NCI-H1092 treated with DMSO at 0.1 percent for 48 hours (cell line): ENCODE data around the gene RPP30.

Experiments used
- DNase-seq: peaks from one replicate; lab custom pipeline; 2025; lab: John Stamatoyannopoulos, UW

The RPP30 gene

GRCh38 chr10:90871766-90872647 lies at the start of gene RPP30:
Gene RPP30 (plus strand): TSS chr10:90871974. CDS start chr10:90871987, 13 bp downstream.
- DNase-seq: peak; percentile 67

DNA sequence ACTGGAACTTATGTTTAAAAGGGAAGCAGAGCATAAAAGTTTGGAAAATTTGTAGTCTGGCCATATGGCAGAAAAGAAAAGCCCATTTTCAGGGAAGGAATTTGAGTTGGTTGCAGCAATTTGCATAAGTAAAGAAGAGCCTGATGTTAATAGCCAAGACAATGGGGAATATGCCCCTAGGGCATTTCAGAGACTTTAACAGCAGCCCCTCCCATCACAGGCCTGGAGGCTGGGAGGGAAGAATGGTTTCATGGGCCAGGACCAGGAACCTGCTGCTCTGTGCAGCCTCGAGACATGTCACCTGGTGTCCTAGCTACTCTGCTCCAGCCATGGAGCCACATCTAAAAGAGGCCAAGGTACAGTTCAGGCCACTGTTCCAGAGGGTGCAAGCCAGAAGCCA lies 49.3 kb upstream of the RPP30 start:
- DNase-seq: no peak

DNA sequence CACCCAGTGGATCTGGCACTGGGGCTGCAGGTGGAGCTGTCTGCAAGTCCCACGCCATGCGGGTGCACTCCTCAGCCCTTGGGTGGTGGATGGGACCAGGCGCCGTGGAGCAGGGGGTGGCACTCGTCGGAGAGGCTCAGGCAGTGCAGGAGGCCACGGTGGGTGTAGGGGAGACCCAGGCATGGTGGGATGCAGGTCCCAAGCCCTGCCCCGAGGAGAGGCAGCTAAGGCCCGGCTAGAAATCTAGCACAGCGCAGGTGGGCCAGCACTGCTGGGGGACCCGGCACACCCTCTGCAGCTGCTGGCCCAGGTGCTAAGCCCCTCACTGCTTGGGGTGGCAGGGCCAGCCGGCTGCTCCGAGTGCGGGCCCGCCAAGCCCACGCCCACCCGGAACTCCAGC lies 39.7 kb upstream of the RPP30 start:
- no peak for DNase-seq

DNA sequence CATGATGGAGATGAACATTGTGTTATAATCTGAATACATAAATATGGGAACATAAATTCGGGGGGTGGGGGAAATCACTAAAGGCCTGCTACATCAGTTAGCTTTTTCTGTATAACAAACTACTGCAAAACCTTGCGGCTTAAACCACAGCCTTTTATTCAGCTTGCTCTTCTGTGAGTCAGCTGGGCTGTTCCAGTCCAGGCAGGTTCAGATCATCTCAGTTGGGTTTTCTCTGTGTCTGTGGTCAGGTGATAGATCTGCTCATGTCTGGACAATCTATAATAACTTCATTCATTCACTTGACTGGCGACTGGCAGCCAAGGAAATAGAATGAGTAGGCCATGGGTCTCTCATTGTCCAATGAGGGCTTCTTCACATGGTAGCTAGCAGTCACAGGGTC lies 37.4 kb upstream of the RPP30 start:
- no peak for DNase-seq

DNA sequence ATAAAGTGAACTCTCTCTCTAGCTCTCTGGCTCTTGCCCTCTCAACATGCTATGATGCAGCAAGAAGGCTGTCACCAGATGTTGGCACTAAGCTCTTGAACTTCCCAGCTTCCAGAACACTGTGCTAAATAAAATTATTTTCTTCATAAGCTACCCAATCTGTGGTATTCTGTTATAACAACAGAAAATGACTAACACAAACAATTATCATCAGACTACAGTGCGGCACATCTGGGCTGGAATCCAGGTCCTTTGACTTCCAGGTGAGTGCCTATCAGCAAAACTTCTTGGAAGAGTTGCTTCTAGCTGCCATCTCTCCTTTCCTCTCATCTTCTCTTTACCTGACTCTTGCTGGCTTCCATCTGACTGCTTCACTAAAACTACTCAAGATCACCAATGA lies 34.3 kb upstream of the RPP30 start:
- no peak for DNase-seq

- no peak for DNase-seq
Observed at GRCh38 chr10:90842725-90843124, 29.0 kb upstream of the RPP30 start.

GRCh38 chr10:90845726-90846125 lies 26.0 kb upstream of the RPP30 start:
- no peak for DNase-seq

- no peak for DNase-seq
Observed at GRCh38 chr10:90846746-90847145, 25.0 kb upstream of the RPP30 start.

DNA sequence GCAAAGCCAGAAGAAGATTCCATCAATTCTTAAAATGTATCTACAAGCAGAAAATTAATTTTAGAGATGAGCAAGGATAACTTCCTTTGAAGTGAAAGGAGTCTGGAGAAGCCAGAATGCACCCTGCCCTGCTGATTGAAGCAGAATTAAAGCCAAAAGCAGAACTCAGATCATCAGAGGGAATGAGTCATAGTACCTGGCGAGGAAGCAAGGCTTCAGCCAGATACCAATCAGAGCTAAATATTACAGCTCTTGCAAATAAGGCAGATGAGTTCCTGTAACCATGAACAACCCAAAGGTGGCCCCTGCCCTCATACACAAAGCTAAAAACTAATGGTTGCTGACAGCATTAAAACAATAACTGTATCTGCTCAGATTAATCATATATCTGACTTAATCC lies 24.3 kb upstream of the RPP30 start:
- DNase-seq: no peak

DNA sequence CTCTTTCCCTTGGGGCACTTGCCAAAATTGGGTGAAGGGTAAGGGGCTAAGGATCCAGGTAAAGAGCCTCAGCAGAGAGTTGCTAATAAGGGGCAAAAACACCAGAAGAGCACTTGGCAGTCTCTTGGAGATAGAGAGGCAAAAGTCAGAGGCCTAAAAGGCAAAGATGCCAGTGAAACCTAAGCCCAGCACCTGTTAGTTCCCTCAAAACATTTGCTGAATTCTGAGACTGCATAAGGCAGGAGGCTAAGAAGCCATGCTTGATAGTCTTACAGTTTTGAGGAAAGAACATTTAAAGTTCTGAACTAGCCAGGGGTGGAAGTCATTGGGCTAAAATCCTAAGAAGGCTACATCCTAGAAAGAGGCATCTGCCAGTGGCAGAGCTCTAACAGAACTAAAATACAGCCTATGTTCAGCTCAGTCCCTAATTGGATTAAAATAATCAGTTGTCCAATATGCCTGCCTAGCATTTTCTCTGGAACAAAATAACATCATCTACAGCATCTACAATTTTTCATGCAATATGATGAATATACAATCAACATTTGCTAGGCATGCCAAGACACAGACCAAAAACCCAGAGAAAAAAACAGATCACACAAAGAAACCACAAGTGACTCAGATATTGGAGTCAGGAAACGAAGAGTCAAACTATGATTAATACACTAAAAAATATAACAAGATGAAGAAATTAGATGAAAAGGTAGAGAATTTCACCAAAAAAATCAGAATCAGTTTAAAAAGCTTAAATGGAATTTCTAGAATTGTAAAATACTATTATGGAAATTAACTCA lies 21.6 kb upstream of the RPP30 start:
- DNase-seq: no peak

- DNase-seq: no peak
Observed at GRCh38 chr10:90855126-90855525, 16.6 kb upstream of the RPP30 start.

DNA sequence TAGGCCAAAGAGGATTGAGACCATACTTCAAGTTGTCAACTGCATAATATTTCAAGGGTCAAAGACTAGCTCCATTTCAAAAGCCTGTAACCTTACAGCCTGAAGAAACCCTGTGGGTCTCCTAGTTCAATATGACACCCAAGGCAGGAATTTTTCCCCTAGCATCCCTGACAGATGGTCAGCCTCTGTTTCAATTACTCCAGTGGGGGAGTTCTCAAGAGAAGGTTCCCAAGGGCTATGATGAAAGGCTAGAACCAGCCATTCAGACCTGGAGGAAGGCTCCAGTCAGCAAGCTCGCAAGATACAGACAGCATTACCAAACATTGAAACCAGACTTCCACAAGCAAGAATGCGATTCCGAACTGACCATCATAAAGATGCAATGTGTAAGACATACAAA lies 15.5 kb upstream of the RPP30 start:
- no peak for DNase-seq

DNA sequence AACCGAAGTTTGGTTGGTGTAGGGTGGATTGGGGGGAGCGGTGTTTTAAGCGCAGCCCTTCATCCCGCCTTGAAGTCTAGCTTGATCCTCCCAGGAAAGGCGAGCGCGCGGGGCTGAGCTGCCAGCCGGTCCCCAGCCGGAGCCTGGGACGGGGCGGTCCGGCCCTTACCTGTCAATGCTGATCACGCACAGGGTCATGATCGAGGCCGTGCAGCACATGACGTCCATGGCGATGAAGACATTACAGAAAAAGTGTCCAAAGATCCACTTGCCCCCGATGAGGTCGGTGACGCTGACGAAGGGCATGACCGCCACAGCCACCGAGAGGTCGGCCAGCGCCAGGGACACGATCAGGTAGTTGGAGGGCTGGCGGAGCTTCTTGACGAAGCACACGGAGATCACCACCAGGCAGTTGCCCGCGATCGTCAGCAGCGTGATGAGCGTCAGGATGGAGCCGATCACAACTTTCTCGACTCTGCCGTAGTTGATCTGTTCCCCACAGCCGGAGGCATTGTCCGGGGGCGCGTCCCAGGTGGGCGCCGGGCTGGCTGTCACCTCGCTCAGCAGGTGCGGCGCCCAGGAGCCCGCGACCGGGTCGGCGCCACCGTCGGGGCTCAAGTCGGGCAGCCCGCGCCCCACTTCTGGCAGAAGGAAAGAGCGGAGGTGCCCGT lies 14.7 kb upstream of the RPP30 start:
- no peak for DNase-seq

DNA sequence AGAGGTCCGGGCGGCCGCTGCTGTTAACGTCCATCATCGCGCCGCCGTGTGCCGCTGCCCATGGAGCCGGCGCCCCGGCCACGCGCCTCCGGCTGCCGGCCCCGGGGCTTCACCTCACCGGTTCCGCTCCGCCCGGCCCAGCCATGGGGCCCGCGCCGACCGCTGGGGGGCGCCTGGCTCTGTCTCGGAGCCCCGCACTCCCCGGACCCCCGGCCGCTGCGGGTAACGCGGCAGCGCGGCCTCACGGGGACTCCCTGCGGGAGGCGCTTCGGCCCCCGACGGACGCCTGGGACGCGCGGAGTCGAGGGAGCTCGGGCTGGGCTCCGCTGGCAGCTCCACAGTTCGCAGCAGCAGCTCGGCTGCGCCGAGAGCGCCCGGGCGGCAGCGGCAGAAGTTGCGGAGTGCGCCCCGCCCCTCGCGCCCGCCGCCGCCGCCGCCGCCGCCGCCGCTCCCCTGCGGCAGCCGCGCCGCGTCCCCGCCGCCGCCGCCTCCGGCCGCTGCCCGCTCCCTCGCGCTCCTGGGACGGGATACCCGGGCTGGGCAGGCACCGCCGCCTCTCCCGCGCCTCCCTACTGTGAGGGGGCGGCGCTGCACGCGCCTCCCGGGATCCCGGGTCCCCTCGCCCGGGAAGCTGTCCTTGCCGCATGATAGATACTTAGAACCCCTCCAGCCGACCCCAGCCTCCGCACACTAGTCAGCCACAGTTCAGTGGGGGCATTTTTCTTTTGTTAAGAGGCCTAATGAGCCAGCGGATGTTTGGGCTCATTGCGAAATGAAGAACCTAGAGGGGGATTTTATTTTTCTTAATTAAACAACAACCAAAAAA lies 13.9 kb upstream of the RPP30 start, which contains the start of gene HTR7:
Gene HTR7, minus strand, starts transcription at position 405 of the 826 bp plus-strand sequence. Its CDS starts 368 bp downstream, at position 37.
- DNase-seq: peak; percentile 17

- no peak for DNase-seq
Observed at GRCh38 chr10:90858461-90858968, 13.3 kb upstream of the RPP30 start.

GRCh38 chr10:90859321-90859751 lies 12.4 kb upstream of the RPP30 start:
- no peak for DNase-seq

GRCh38 chr10:90860790-90861189 lies 11.0 kb upstream of the RPP30 start:
- DNase-seq: no peak

DNA sequence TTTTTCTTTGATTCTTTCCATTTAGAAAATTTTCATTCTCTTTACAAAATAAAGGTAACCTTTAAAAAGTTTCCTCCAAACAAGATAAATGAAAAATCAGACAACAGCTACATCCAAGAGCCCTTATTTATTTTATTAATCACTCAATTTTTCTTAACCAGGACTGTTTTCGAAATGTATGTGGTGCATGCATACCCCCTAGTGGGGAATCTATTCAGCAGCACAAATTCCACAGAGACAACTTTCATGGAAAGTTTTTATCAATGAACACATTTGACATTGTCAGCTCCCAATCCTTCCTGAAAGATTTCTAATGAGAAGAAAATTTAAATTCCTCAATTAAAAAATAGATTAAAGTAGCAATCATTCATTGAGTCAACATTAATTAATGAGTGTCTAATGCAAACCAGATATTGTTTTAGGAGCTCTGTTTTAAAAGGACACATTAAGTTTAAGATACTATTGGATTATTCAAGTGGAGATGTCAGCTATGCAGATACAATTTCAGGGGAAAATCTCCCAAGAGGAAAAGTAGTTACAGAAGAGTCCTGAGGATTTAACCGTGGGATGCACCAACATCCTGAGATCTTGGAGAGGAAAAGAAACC lies 8.8 kb upstream of the RPP30 start:
- DNase-seq: no peak

- no peak for DNase-seq
Observed at GRCh38 chr10:90865401-90865800, 6.4 kb upstream of the RPP30 start.

- no peak for DNase-seq
Observed at GRCh38 chr10:90866050-90866598, 5.7 kb upstream of the RPP30 start.
